Measurements from ENCODE around the gene GABRG3. TPM values are rescaled to one million over a fixed set of nuclear protein-coding genes. Genes with fewer than 3 reads are reported as not detected.

GABRG3 gene
- total RNA-seq, 1 experiment from 2014 or later, result not detected

DNA sequence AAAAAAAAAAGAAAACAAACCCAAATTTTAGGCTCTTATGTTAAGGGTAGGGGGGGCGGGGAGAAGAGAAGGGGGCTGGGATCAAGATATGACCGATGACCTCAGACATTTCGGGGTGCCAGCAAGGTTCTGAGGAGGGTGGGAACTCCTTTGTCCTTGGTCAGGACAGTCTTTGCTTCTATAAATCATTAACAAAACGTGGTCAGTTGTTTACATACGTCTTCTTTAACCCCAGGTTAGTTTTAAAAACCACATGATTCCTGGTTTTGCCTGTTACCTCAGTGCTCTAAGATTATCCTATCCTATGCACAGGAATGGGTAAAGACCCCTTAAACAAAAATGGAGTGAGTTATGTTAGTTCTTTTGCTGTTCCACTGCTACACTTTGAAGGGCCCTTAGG, 285.5 kb downstream of the GABRG3 start:
- ATAC-seq, result no peak
- TF ChIP-seq RAD21 (IDR thresholded peaks at IDR 0.05; ENCODE audit: low read depth), result no peak
- TF ChIP-seq SP1 (IDR thresholded peaks at IDR 0.05; ENCODE audit: low read depth), result no peak
- ChIA-PET RAD21 (ENCODE audit: low non-redundant PET in 1 of 2, low total read pairs in 2 of 2, uncharacterized antibody in 2 of 2, unreplicated experiment in 2 of 2) (no interaction called here), CTCF (no interaction called here), POLR2A (no interaction called here)
- H3K27me3 ChIP-seq (ENCODE audit: insufficient read depth, low read length), result no peaks in the 10 kb centered on the region
- no peaks in the 10 kb centered on the region for H4K20me1 ChIP-seq (ENCODE audit: insufficient read depth)
- no peaks in the 10 kb centered on the region for H3K79me2 ChIP-seq (ENCODE audit: insufficient read depth, low read length)
- DNase-seq (ENCODE audit: low read depth, low spot score), result no peak
- H3K4me2 ChIP-seq (ENCODE audit: low read length), result no peak overlapping the region
- H3K9me2 ChIP-seq (ENCODE audit: insufficient read depth), result no peaks in the 10 kb centered on the region
- no peak overlapping the region for H3K9ac ChIP-seq (ENCODE audit: low read length)
- H3K4me3 ChIP-seq (replicated peaks in 1 of 2; ENCODE audit: low read depth in 1 of 2, low read length in 2 of 2), result no peak overlapping the region
- H3K9me3 ChIP-seq (ENCODE audit: control insufficient read depth in 1 of 2, insufficient read depth in 1 of 2, low read depth in 1 of 2, low read length in 2 of 2), result peaks cover 11 to 63% of the 10 kb centered on the region in 2 experiments; a peak in 2 of 4 replicates
- intact Hi-C loops (cut with micrococcal nuclease), result no loop called here
- no peak overlapping the region for H2AFZ ChIP-seq (ENCODE audit: low read depth, low read length, poor library complexity, severe bottlenecking)
- no peaks in the 10 kb centered on the region for H3K36me3 ChIP-seq (ENCODE audit: control insufficient read depth in 1 of 2, insufficient read depth in 2 of 2, low read length in 2 of 2)
- BruUV-seq (replicated peaks), result no TSS peak
- H3K4me1 ChIP-seq (ENCODE audit: control insufficient read depth in 1 of 2, insufficient read depth in 2 of 2, low read length in 2 of 2), result no peaks in the 10 kb centered on the region
- H3K27ac ChIP-seq (ENCODE audit: low read depth, low read length), result no peak overlapping the region

GRCh38 chr15:27258287-27258686, 287.3 kb downstream of the GABRG3 start:
- no peak for ATAC-seq
- TF ChIP-seq ZNF274 (IDR thresholded peaks at IDR 0.05; ENCODE audit: low read depth, low read length), result no peak
- no peak for TF ChIP-seq EZH2 (IDR thresholded peaks at IDR 0.05)
- Histone ChIP-seq H3K9me2 (ENCODE audit: insufficient read depth) (no peaks in the 10 kb centered on the region), H3K27me3 (ENCODE audit: insufficient read depth, low read length) (no peaks in the 10 kb centered on the region), H3K9ac (ENCODE audit: low read length) (no peak overlapping the region), H3K79me2 (ENCODE audit: insufficient read depth, low read length) (no peaks in the 10 kb centered on the region), H3K27ac (ENCODE audit: low read depth, low read length) (no peak overlapping the region), H2AFZ (ENCODE audit: low read depth, low read length, poor library complexity, severe bottlenecking) (no peak overlapping the region), H3K36me3 (ENCODE audit: control insufficient read depth in 1 of 2, insufficient read depth in 2 of 2, low read length in 2 of 2) (no peaks in the 10 kb centered on the region), H3K4me2 (ENCODE audit: low read length) (no peak overlapping the region), H3K9me3 (ENCODE audit: control insufficient read depth in 1 of 2, insufficient read depth in 1 of 2, low read depth in 1 of 2, low read length in 2 of 2) (peaks cover 12 to 64% of the 10 kb centered on the region in 2 experiments; a peak in 2 of 4 replicates), H3K4me1 (ENCODE audit: control insufficient read depth in 1 of 2, insufficient read depth in 2 of 2, low read length in 2 of 2) (no peaks in the 10 kb centered on the region), H4K20me1 (ENCODE audit: insufficient read depth) (no peaks in the 10 kb centered on the region), H3K4me3 (replicated peaks in 1 of 2; ENCODE audit: low read depth in 1 of 2, low read length in 2 of 2) (no peak overlapping the region)
- BruUV-seq (replicated peaks), result no TSS peak
- intact Hi-C loops (cut with micrococcal nuclease), result no loop called here
- CTCF ChIA-PET, result no interaction called here
- POLR2A ChIA-PET, result no interaction called here
- DNase-seq (ENCODE audit: low read depth, low spot score), result no peak
- RAD21 ChIA-PET (ENCODE audit: low non-redundant PET in 1 of 2, low total read pairs in 2 of 2, uncharacterized antibody in 2 of 2, unreplicated experiment in 2 of 2), result no interaction called here

DNA sequence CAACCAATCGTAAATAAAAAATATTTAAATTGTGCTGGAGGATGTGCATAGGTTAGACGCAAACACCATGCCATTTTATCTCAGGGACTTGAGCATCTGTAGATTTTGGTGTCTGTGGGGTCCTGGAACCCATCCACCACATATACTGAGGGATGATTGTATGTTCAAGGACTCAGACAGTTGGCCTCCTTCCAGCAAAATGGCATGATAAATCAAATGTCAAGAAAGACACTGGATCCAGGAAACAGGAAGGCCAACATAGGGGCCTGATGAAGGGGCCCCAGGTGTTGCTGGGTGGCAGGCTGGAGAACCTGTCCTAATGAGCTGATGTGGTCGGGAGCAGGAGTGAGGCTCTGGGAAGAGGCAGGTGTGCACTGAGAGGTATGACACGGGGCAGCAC, 289.5 kb downstream of the GABRG3 start:
- no peak overlapping the region for H3K9ac ChIP-seq (ENCODE audit: low read length)
- intact Hi-C loops (cut with micrococcal nuclease), result no loop called here
- ChIA-PET CTCF (no interaction called here), POLR2A (no interaction called here), RAD21 (ENCODE audit: low non-redundant PET in 1 of 2, low total read pairs in 2 of 2, uncharacterized antibody in 2 of 2, unreplicated experiment in 2 of 2) (no interaction called here)
- no peaks in the 10 kb centered on the region for H3K79me2 ChIP-seq (ENCODE audit: insufficient read depth, low read length)
- peaks cover 9 to 50% of the 10 kb centered on the region in 2 experiments; a peak in 2 of 4 replicates for H3K9me3 ChIP-seq (ENCODE audit: control insufficient read depth in 1 of 2, insufficient read depth in 1 of 2, low read depth in 1 of 2, low read length in 2 of 2)
- H2AFZ ChIP-seq (ENCODE audit: low read depth, low read length, poor library complexity, severe bottlenecking), result no peak overlapping the region
- no peak overlapping the region for H3K4me2 ChIP-seq (ENCODE audit: low read length)
- BruUV-seq (replicated peaks), result no TSS peak
- no peak overlapping the region for H3K4me3 ChIP-seq (replicated peaks in 1 of 2; ENCODE audit: low read depth in 1 of 2, low read length in 2 of 2)
- no peaks in the 10 kb centered on the region for H3K36me3 ChIP-seq (ENCODE audit: control insufficient read depth in 1 of 2, insufficient read depth in 2 of 2, low read length in 2 of 2)
- TF ChIP-seq EZH2 (IDR thresholded peaks at IDR 0.05) (no peak), POLR2A (IDR thresholded peaks at IDR 0.05; ENCODE audit: borderline replicate concordance, extremely low read depth, insufficient read depth, insufficient read length) (no peak), EZH2phosphoT487 (IDR thresholded peaks at IDR 0.05; ENCODE audit: borderline replicate concordance) (no peak), ZFX (IDR thresholded peaks at IDR 0.05) (no peak), TCF7L2 (IDR thresholded peaks at IDR 0.05; ENCODE audit: borderline replicate concordance, extremely low read depth, insufficient read depth, insufficient read length) (no peak), JUND (IDR thresholded peaks at IDR 0.05) (no peak)
- TF ChIP-seq, protein P1, sequence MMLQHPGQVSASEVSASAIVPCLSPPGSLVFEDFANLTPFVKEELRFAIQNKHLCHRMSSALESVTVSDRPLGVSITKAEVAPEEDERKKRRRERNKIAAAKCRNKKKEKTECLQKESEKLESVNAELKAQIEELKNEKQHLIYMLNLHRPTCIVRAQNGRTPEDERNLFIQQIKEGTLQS (IDR thresholded peaks at IDR 0.05), result no peak
- no peaks in the 10 kb centered on the region for H3K27me3 ChIP-seq (ENCODE audit: insufficient read depth, low read length)
- no peak for DNase-seq (ENCODE audit: low read depth, low spot score)
- no peaks in the 10 kb centered on the region for H3K9me2 ChIP-seq (ENCODE audit: insufficient read depth)
- no peak overlapping the region for H3K27ac ChIP-seq (ENCODE audit: low read depth, low read length)
- no peak for ATAC-seq
- H4K20me1 ChIP-seq (ENCODE audit: insufficient read depth), result no peaks in the 10 kb centered on the region
- H3K4me1 ChIP-seq (ENCODE audit: control insufficient read depth in 1 of 2, insufficient read depth in 2 of 2, low read length in 2 of 2), result no peaks in the 10 kb centered on the region

All from HCT116 (cell line).